Natural killer cell (primary cell): ENCODE data around the gene NUTF2. TPM values are rescaled to one million over a fixed set of nuclear protein-coding genes. Genes with fewer than 3 reads are reported as not detected.

ENCODE experiments used
- ATAC-seq, 3 donors: fragments of 150-1000 bp in 2 of 3; fragments of 200-7000 bp in 1 of 3; cut with Tn5 transposase; 1 replicate in 1 of 3; 2 replicates in 2 of 3; pipeline ENCODE4 v1.10.0; 2021; ENCODE audit warnings: mild to moderate bottlenecking in 2 of 3, moderate library complexity in 2 of 3
- DNase-seq, 2 donors: peaks; one replicate each; pipeline versions ENCODE4 v3.0.0 to v3.0.0-alpha.2; 2013 to 2021; ENCODE audit warnings: mixed read lengths in 1 of 2
- H3K27ac ChIP-seq: one replicate; pipeline ENCODE4 v1.5.1; 2013; ENCODE audit warnings: mild to moderate bottlenecking, low read length
- H3K27me3 ChIP-seq: one replicate; pipeline ENCODE4 v1.6.1; 2013; ENCODE audit warnings: low read length; ENCODE audit not compliant: control insufficient read depth, insufficient read depth
- H3K36me3 ChIP-seq: one replicate; pipeline ENCODE4 v1.6.1; 2013; ENCODE audit warnings: low read length; ENCODE audit not compliant: control insufficient read depth, insufficient read depth
- H3K4me1 ChIP-seq: one replicate; pipeline ENCODE4 v1.6.1; 2013; ENCODE audit warnings: low read length; ENCODE audit not compliant: control insufficient read depth, insufficient read depth
- H3K4me3 ChIP-seq: one replicate; pipeline ENCODE4 v1.5.1; 2013; ENCODE audit warnings: low read length
- H3K9me3 ChIP-seq: one replicate; pipeline ENCODE4 v1.6.1; 2013; ENCODE audit warnings: low read length; ENCODE audit not compliant: control insufficient read depth, insufficient read depth
- H3K27ac Mint-ChIP-seq, 2 donors: one replicate each; pipeline ENCODE4 v1.8.0; 2022; ENCODE audit warnings: mild to moderate bottlenecking in 2 of 2, mixed read lengths in 2 of 2, moderate library complexity in 1 of 2
- H3K27me3 Mint-ChIP-seq, 2 donors: one replicate each; pipeline ENCODE4 v1.8.0; 2022; ENCODE audit warnings: low read depth in 2 of 2, mixed read lengths in 2 of 2
- H3K36me3 Mint-ChIP-seq: one replicate; pipeline ENCODE4 v1.8.0; 2022; ENCODE audit warnings: mixed read lengths
- H3K4me1 Mint-ChIP-seq, 2 donors: one replicate each; pipeline ENCODE4 v1.8.0; 2022; ENCODE audit warnings: mixed read lengths in 2 of 2
- H3K4me3 Mint-ChIP-seq: one replicate; pipeline ENCODE4 v1.8.0; 2022; ENCODE audit warnings: mild to moderate bottlenecking, moderate library complexity, mixed read lengths
- H3K9me3 Mint-ChIP-seq, 2 donors: one replicate each; pipeline ENCODE4 v1.8.0; 2022; ENCODE audit warnings: mixed read lengths in 2 of 2
- CTCF ChIP-seq: fragments of 200-600 bp; IDR thresholded peaks from one replicate; pipeline ENCODE4 v1.8.0; 2022; ENCODE audit warnings: antibody characterized with exemption
- WGBS: methylation state at CpG from one replicate; pipeline ENCODE4 v1.1.7; 2013; ENCODE audit warnings: missing lambda C conversion rate; ENCODE audit not compliant: insufficient coverage; 5-methylcytosine and 5-hydroxymethylcytosine counted together
- intact Hi-C: fragments of 100-400 bp; cut with micrococcal nuclease; formaldehyde crosslinking; loops from one replicate; pipeline ENCODE4 v1.14.2; 2022
- total RNA-seq, 4 donors: library from RNA; stranded (reverse); fragments of 120-200 nt in 1 of 4; gene quantifications; one replicate each; pipeline versions ENCODE4 v1.2.3 to v1.2.4, GENCODE V29; 2013 to 2022

Gene NUTF2
- total RNA-seq, 3 donors from 2014 or later (not counting 1 experiment from before 2014, with no cell fraction given), result 43.2 to 47.1 (median 43.3) TPM

- H3K9me3 Mint-ChIP-seq, result no peaks in the 10 kb centered on the region
- Histone ChIP-seq H3K27ac (peak overlapping the region; percentile 44), H3K9me3 (no peaks in the 10 kb centered on the region), H3K27me3 (no peaks in the 10 kb centered on the region), H3K36me3 (peaks cover 2% of the 10 kb centered on the region), H3K4me3 (no peak overlapping the region), H3K4me1 (peaks cover 22% of the 10 kb centered on the region)
- no peak for TF ChIP-seq CTCF
- no peak overlapping the region for H3K4me3 Mint-ChIP-seq
- DNase-seq, result peak in 1 of 2 donors; percentile 58
- ATAC-seq, result peak; percentile 69 to 79 (median 77)
- 69% methylated on average over 3 of the region's 3 CpGs for WGBS
- H3K36me3 Mint-ChIP-seq, result no peaks in the 10 kb centered on the region
- peaks cover 37 to 42% of the 10 kb centered on the region in 2 donors for H3K4me1 Mint-ChIP-seq
- H3K27me3 Mint-ChIP-seq, result no peaks in the 10 kb centered on the region
- peak overlapping the region; percentile 79 to 85 for H3K27ac Mint-ChIP-seq
- intact Hi-C loops, result no loop called here
These were observed 11.0 kb downstream of the NUTF2 start for GRCh38 chr16:67857547-67858233.

- Histone ChIP-seq H3K9me3 (no peaks in the 10 kb centered on the region), H3K27ac (peak overlapping the region; percentile 44), H3K36me3 (peaks cover 2% of the 10 kb centered on the region), H3K4me3 (no peak overlapping the region), H3K4me1 (peaks cover 22% of the 10 kb centered on the region), H3K27me3 (no peaks in the 10 kb centered on the region)
- Mint-ChIP-seq H3K36me3 (no peaks in the 10 kb centered on the region), H3K9me3 (no peaks in the 10 kb centered on the region), H3K27me3 (no peaks in the 10 kb centered on the region), H3K27ac (peak overlapping the region; percentile 79 to 85), H3K4me3 (no peak overlapping the region), H3K4me1 (peaks cover 37 to 42% of the 10 kb centered on the region in 2 donors)
- intact Hi-C loops, result no loop called here
- no peak for TF ChIP-seq CTCF
- ATAC-seq (peak; percentile 37 to 76 (median 58)), DNase-seq (peak in 1 of 2 donors; percentile 37)
- WGBS, result 64% methylated on average over 4 of the region's 4 CpGs
These were observed 11.8 kb downstream of the NUTF2 start for GRCh38 chr16:67858500-67858899.

GRCh38 chr16:67860589-67861398 lies 14.1 kb downstream of the NUTF2 start:
- Mint-ChIP-seq H3K9me3 (no peaks in the 10 kb centered on the region), H3K36me3 (no peaks in the 10 kb centered on the region), H3K27me3 (no peaks in the 10 kb centered on the region), H3K4me1 (peaks cover 31 to 36% of the 10 kb centered on the region in 2 donors), H3K4me3 (no peak overlapping the region), H3K27ac (peak overlapping the region in 1 of 2 donors; percentile 65)
- H3K36me3 ChIP-seq, result peaks cover 2% of the 10 kb centered on the region
- H3K27me3 ChIP-seq, result no peaks in the 10 kb centered on the region
- DNase-seq (no peak), ATAC-seq (no peak)
- WGBS, result 95% methylated on average over 8 of the region's 8 CpGs
- TF ChIP-seq CTCF, result no peak
- H3K4me1 ChIP-seq, result peaks cover 22% of the 10 kb centered on the region
- H3K9me3 ChIP-seq, result no peaks in the 10 kb centered on the region
- no peak overlapping the region for H3K27ac ChIP-seq
- intact Hi-C loops, result no loop called here
- no peak overlapping the region for H3K4me3 ChIP-seq
